Prostate gland (tissue), 2 donors: ENCODE data around the gene KLF9. TPM values are rescaled to one million over a fixed set of nuclear protein-coding genes. Genes with fewer than 3 reads are reported as not detected.

Source experiments
- DNase-seq: peaks from one replicate; pipeline ENCODE4 v3.0.0-alpha.2; 2019; ENCODE audit warnings: low spot score
- H3K27ac ChIP-seq, 2 donors: fragments of 200-600 bp; sonication (generic); 2 replicates each; pipeline ENCODE4 v1.5.1; 2017 to 2019
- H3K27me3 ChIP-seq: fragments of 200-600 bp; sonication (generic); replicated peaks from 2 replicates; pipeline ENCODE4 v1.5.1; 2019; ENCODE audit not compliant: insufficient read depth
- H3K36me3 ChIP-seq, 2 donors: fragments of 200-600 bp; sonication (generic); 1 replicate in 1 of 2; 2 replicates in 1 of 2; pipeline versions ENCODE4 v1.5.1 to v1.8.1; 2017 to 2019
- H3K4me1 ChIP-seq: fragments of 200-600 bp; sonication (generic); replicated peaks from 2 replicates; pipeline ENCODE4 v1.5.1; 2019
- H3K4me3 ChIP-seq, 2 donors: fragments of 200-600 bp; sonication (generic); 2 replicates each; pipeline ENCODE4 v1.5.1; 2017 to 2019
- H3K9me3 ChIP-seq: fragments of 200-600 bp; sonication (generic); 2 replicates; pipeline ENCODE4 v1.5.1; 2017
- POLR2A ChIP-seq: fragments of 450-650 bp; IDR thresholded peaks from one replicate; pipeline ENCODE4 v1.6.1; 2016; ENCODE audit warnings: antibody characterized with exemption, mild to moderate bottlenecking
- POLR2AphosphoS5 ChIP-seq: sonication (generic); formaldehyde crosslinking; IDR thresholded peaks from one replicate; pipeline ENCODE4 v1.6.1; 2017; ENCODE audit warnings: antibody characterized with exemption
- WGBS: methylation state at CpG from one replicate; pipeline ENCODE4 v1.1.5; 2018; 5-methylcytosine and 5-hydroxymethylcytosine counted together
- intact Hi-C: fragments of 100-400 bp; cut with DNase I; formaldehyde crosslinking; loops from one replicate; pipeline ENCODE4 v1.14.2; 2022
- total RNA-seq, 2 donors: library from RNA; depleted of rRNA; stranded (reverse); fragments of >200 nt; gene quantifications; one replicate each; pipeline ENCODE4 v1.1.0, GENCODE V29; 2016
- TF ChIP-seq, protein P1 (sequence below), 4 experiments: fragments of 200-600 bp in 2 of 4; fragments of 450-650 bp in 2 of 4; sonication (generic) in 2 of 4; IDR thresholded peaks; 1 replicate in 3 of 4; 2 replicates in 1 of 4; pipeline ENCODE4 v1.5.1; 2016 to 2019; ENCODE audit warnings: antibody characterized with exemption in 4 of 4, mild to moderate bottlenecking in 2 of 4, moderate library complexity in 2 of 4

KLF9 gene
- total RNA-seq, 2 donors from 2014 or later = 82.9 to 129 TPM

GRCh38 chr9:70392189-70392588 is 22.3 kb downstream of the KLF9 start:
- H3K27ac ChIP-seq = no peak overlapping the region
- intact Hi-C loops = no loop called here

DNA sequence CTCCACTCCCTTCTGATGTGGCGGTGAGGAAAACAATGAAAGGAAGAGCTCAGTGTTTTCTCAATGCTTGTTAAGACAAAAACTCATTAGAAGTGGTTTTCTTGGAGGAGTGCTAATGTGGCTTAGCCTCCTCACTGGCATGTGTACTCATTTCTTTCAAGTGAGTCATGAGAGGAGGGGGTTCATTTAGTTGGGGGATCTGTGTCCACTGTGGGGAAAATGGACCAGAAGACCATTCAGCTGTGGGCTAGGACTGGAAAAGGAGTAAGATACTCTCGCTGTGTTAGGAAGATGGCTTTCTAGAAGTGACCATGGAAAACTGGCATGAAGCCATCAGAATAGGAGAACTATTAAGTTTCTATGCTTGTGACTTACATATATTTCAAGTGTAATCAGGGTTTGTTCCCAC is 23.5 kb downstream of the KLF9 start:
- H3K36me3 ChIP-seq = no peaks in the 10 kb centered on the region
- no peaks in the 10 kb centered on the region for H3K27me3 ChIP-seq
- TF ChIP-seq, protein P1, sequence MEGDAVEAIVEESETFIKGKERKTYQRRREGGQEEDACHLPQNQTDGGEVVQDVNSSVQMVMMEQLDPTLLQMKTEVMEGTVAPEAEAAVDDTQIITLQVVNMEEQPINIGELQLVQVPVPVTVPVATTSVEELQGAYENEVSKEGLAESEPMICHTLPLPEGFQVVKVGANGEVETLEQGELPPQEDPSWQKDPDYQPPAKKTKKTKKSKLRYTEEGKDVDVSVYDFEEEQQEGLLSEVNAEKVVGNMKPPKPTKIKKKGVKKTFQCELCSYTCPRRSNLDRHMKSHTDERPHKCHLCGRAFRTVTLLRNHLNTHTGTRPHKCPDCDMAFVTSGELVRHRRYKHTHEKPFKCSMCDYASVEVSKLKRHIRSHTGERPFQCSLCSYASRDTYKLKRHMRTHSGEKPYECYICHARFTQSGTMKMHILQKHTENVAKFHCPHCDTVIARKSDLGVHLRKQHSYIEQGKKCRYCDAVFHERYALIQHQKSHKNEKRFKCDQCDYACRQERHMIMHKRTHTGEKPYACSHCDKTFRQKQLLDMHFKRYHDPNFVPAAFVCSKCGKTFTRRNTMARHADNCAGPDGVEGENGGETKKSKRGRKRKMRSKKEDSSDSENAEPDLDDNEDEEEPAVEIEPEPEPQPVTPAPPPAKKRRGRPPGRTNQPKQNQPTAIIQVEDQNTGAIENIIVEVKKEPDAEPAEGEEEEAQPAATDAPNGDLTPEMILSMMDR (IDR thresholded peaks at IDR 0.05) = no peak
- no peak for TF ChIP-seq POLR2A
- no peak for TF ChIP-seq POLR2AphosphoS5
- WGBS = 81% methylated on average over 2 of the region's 2 CpGs
- H3K4me3 ChIP-seq = no peak overlapping the region
- DNase-seq = no peak
- intact Hi-C loops = no loop called here
- H3K27ac ChIP-seq = no peak overlapping the region
- no peaks in the 10 kb centered on the region for H3K9me3 ChIP-seq
- peaks cover 13% of the 10 kb centered on the region for H3K4me1 ChIP-seq

More at GRCh38 chr9:70392189-70392588, 22.3 kb downstream of the KLF9 start:
- Histone ChIP-seq H3K9me3 (no peaks in the 10 kb centered on the region), H3K27me3 (no peaks in the 10 kb centered on the region), H3K4me1 (peaks cover 13% of the 10 kb centered on the region), H3K36me3 (no peaks in the 10 kb centered on the region), H3K4me3 (no peak overlapping the region)
- no peak for DNase-seq
- WGBS = 80% methylated on average over 2 of the region's 2 CpGs
- TF ChIP-seq POLR2A = no peak
- TF ChIP-seq POLR2AphosphoS5 = no peak
- TF ChIP-seq, protein P1 (IDR thresholded peaks at IDR 0.05) = no peak

GRCh38 chr9:70389621-70390266 is 24.7 kb downstream of the KLF9 start:
- DNase-seq = no peak
- H3K4me1 ChIP-seq = peaks cover 13% of the 10 kb centered on the region
- no peaks in the 10 kb centered on the region for H3K27me3 ChIP-seq
- no peaks in the 10 kb centered on the region for H3K9me3 ChIP-seq
- no peak overlapping the region for H3K27ac ChIP-seq
- no peak overlapping the region for H3K4me3 ChIP-seq
- WGBS = 46% methylated on average over 10 of the region's 10 CpGs
- intact Hi-C loops = no loop called here
- TF ChIP-seq POLR2A (no peak), POLR2AphosphoS5 (no peak)
- TF ChIP-seq, protein P1 (IDR thresholded peaks at IDR 0.05) = no peak
- H3K36me3 ChIP-seq = no peaks in the 10 kb centered on the region

DNA sequence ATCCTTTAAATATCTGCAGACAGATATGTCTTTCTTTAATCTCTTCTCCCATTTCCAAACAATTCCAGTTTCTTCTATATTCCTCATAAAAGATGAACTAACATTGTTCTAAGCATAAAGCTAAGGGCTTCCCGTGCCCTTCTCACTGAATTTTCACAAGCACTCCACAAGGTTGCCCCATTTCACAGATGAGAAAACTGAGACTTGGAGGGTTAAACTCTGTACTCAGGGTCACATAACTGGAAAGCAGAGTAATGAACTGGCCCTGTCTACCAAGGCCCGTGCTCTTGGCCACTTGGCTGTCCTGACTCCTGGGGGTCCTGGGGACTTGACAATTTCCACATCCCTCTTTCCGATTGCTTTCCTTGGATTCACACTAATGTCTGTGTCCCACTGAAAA is 25.3 kb downstream of the KLF9 start:
- Histone ChIP-seq H3K9me3 (no peaks in the 10 kb centered on the region), H3K4me3 (no peak overlapping the region), H3K4me1 (peaks cover 11% of the 10 kb centered on the region), H3K27me3 (no peaks in the 10 kb centered on the region), H3K27ac (no peak overlapping the region), H3K36me3 (no peaks in the 10 kb centered on the region)
- TF ChIP-seq POLR2A (no peak), POLR2AphosphoS5 (no peak)
- TF ChIP-seq, protein P1 (IDR thresholded peaks at IDR 0.05) = no peak
- intact Hi-C loops = no loop called here
- DNase-seq = no peak
- 68% methylated on average over 3 of the region's 3 CpGs for WGBS

- H3K9me3 ChIP-seq = no peaks in the 10 kb centered on the region
- H3K4me3 ChIP-seq = no peak overlapping the region
- no peak for DNase-seq
- intact Hi-C loops = no loop called here
- no peak overlapping the region for H3K27ac ChIP-seq
- H3K27me3 ChIP-seq = no peaks in the 10 kb centered on the region
- H3K36me3 ChIP-seq = no peaks in the 10 kb centered on the region
- H3K4me1 ChIP-seq = peaks cover 5% of the 10 kb centered on the region
- 93% methylated on average over 23 of the region's 23 CpGs for WGBS
- TF ChIP-seq POLR2AphosphoS5 (no peak), POLR2A (no peak)
- TF ChIP-seq, protein P1 (IDR thresholded peaks at IDR 0.05) = no peak
These were observed 26.8 kb downstream of the KLF9 start for GRCh38 chr9:70387663-70388062.
